Measurements from ENCODE around the gene ELMO2.
A peak's percentile ranks its signal among the peaks of the same experiment; 100 is the strongest.

Gene ELMO2

GRCh38 chr20:46408281-46408731 lies 1.9 kb upstream of the ELMO2 start:
- no peak for DNase-seq (ENCODE audit: low read depth)
- H3K4me3 ChIP-seq (replicated peaks; ENCODE audit: low read depth, low read length): no peak overlapping the region
- no peak for TF ChIP-seq CTCF (IDR thresholded peaks at IDR 0.05; ENCODE audit: low read length, missing control alignments)

GRCh38 chr20:46407671-46407996 lies 1.2 kb upstream of the ELMO2 start:
- H3K4me3 ChIP-seq (replicated peaks; ENCODE audit: low read depth, low read length): no peak overlapping the region
- TF ChIP-seq CTCF (IDR thresholded peaks at IDR 0.05; ENCODE audit: low read length, missing control alignments): no peak

GRCh38 chr20:46406986-46407670 lies 713 bp upstream of the ELMO2 start:
- H3K4me3 ChIP-seq (replicated peaks; ENCODE audit: low read depth, low read length): peak overlapping the region; percentile 77
- TF ChIP-seq CTCF (IDR thresholded peaks at IDR 0.05; ENCODE audit: low read length, missing control alignments): no peak
- peak; percentile 18 for DNase-seq (ENCODE audit: low read depth)

More at GRCh38 chr20:46407671-46407996, 1.2 kb upstream of the ELMO2 start:
- no peak for DNase-seq (ENCODE audit: low read depth)

DNA sequence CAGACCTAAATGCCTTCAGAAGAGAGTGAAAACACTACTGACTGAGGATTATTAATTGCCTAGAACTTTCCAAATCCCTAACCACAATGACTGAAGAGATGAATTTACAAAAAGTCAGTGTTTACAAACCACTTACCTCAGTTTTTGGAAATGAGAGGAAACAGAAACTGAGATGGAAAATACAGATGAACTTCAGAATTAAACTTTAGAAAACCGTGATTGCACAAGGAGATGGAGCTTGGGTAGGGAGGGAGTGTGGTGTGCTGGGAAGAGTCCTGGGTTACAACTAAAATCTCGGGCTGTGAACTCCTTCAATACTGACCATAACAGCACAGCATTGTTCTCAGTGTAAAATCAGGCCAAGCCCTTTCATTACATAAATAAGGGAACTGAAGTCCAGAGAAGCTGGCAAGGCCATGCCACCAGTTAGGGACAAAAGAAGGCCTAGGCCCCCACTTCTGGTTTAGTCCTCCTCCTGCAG lies 4.0 kb downstream of the ELMO2 start:
- TF ChIP-seq CTCF (IDR thresholded peaks at IDR 0.05; ENCODE audit: low read length, missing control alignments): no peak
- DNase-seq (ENCODE audit: low read depth): peak; percentile 10
- H3K4me3 ChIP-seq (replicated peaks; ENCODE audit: low read depth, low read length): no peak overlapping the region

DNA sequence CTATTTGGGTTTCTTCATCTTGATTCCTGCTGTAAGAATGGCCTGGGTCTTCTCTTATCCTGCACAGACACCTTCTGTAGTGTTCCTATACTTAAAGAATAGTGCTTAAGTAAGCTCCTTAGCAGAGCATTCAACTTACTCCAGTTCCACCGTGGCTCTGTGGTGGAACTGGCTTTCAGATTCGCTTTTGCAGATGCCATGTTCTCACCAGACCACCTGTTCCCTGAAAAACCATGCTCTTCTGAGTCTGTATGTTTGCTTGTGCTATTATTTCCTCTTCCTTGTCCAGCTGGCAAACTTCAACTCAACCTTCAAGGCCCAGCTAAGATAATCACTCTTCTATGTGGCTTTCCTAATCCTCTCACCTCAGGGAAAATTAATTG lies 4.9 kb downstream of the ELMO2 start:
- no peak for TF ChIP-seq CTCF (IDR thresholded peaks at IDR 0.05; ENCODE audit: low read length, missing control alignments)
- DNase-seq (ENCODE audit: low read depth): no peak
- H3K4me3 ChIP-seq (replicated peaks; ENCODE audit: low read depth, low read length): no peak overlapping the region

GRCh38 chr20:46400828-46401477 lies 5.5 kb downstream of the ELMO2 start:
- no peak for TF ChIP-seq CTCF (IDR thresholded peaks at IDR 0.05; ENCODE audit: low read length, missing control alignments)
- peak; percentile 45 for DNase-seq (ENCODE audit: low read depth)
- H3K4me3 ChIP-seq (replicated peaks; ENCODE audit: low read depth, low read length): peak overlapping the region; percentile 24
